NCI-H1694 treated with DMSO at 0.1 percent for 48 hours (cell line): ENCODE data around the gene SPOCK2.

ENCODE experiments used
- DNase-seq: peaks from one replicate; lab custom pipeline; 2025; lab: John Stamatoyannopoulos, UW

The SPOCK2 gene

DNA sequence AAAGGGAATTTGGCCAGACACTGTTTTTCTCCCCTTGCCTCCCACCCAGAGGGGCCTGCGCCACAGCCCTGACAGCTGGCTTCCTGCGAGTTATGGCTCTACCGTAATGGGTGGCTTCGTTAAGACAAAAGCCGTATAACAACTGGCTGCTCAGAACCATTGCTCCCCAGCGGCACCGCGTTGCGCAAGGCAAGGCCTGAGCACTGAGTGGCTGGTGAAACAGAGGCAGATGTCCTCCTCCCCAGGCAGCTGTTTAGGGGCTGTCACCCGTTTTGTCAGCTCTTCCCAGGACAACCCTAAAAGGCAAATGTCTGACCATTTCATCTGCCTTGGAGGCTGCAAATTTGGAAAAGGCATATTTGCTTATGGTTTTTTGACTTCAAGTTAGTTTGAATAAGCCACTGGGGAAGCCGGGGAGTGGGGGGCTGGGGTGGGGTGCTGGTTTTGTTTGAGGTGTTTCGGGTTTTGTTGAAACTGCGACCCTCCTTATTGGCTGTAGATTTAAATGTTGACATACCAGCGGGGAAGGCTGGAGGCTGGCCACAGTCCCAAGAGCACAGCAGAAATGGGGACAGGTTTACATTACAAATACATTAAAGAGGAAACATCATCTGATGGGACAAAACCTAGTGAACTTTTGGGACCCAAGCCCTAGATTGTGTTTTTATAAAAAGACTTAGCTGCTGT is 681 bp upstream of the SPOCK2 start:
- DNase-seq, result peak; percentile 42

DNA sequence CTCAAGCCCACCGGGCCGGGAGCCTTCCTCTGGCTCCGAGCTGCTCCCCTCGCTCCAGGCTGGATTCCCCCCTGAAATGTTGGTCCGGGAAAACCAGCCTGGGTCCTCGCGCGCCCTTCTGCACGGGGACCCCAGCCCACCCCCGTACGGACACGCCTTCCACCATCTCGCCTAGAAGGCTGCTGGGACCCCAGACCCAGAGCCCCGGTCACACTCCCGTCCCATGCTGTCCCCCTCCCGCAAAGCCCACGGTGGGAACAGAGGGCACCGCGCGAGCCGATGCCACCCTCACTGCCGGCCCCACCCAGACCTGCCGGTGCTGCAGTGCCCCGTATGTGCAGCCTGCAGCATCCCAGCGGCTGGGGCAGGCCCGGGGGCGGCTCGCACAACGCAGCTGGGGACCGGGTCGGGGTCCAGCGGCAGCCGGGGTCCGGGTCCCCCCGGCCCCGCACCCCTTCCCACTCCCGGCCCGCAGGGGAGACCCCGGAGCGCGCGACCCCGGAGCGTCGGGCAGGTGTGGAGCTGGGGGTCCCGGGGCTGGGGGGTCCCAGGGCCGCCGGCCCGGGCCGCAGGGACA is 871 bp downstream of the SPOCK2 start:
- DNase-seq, result no peak

DNA sequence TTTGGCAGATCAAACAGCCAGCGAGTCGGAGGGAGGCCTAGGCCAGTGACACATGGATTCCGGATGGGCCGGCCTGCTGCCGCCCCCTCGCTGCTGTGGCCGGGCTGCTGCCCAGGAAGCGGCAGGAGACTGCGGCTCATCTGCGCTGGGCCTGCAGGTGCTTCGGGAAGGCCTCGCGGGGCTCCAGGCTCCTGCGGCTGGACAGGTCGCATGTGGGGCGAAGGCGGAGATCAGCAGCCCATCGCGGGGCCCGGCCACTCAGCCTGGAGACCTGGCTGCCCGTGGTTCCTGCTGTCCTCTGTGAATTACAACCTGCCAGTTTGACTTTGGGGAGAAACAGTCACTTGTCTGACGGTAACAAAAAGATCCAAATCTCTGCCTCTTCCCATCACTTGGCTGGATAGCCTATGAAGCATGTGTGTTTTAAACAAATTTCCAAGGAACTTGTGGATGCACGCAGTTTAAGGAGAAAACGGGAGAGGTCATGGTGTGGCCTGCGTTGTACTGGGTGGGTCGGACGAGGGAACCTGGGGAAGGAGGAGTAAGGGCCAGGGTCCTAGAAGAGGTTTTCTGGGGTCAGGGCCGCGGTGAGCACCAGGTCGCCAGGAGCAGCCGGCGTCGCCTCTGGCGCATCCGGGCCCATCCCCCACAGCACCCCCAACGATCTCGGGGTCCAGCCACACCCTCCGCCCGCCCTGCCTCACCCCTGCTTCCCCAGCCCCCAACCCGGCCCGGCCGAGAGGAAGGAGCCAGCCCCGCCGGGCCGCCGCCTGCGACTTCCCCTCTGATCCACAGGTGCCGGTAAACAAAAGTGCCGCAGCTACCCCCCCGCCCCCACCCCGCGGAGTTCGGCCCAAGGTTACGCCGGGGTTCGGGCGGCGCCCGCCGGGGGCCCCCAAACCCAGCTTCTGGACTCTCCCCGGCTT is 1.6 kb downstream of the SPOCK2 start:
- no peak for DNase-seq

DNA sequence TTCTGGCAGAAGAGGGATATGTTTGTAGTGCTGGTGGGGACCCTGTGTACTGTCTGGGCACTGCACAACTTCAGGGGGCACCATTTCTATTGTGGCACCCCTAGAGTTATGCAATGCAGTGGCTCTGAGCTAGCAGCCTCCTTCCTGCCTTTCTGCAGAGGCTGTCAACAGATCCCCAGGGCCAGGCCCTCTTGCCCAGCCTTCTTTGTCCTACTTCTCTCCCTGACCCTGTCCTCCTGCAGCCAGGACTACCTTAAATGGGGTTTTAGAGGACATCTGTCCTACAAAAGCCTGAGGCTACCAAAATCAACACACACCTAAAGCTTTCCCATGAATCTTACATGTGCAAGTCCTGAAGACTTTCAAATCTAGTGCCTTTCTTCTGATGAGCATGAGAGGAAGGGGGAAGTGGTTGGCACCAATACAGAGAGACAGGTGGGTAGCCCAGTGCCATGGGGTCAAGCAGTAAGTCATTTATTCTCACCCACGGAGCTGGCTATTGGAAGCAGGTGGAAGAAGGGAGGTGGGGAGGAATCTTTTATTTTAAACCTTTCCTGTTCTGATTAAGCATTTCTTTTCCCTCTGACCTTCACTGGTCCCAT is 2.4 kb downstream of the SPOCK2 start:
- DNase-seq, result no peak

DNA sequence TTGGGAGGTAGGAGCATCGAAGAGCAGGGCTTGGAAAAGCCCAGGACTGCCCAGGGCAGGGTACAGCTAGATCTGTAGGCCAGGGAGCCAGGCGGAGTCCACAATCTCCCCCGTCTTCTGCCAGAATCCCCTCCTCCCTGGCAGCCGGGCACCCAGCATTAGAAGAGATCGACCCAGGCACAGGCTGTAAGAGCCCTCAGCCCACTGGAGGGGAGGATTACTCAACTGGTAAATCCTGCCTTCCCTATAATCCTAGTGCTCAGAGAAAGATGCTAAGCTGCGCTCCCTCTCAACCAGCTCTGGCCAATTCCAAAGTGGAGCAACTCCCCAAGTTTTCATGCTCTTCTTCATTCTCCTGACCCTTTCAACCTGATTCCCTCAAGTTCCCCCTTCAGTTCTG is 3.2 kb downstream of the SPOCK2 start:
- DNase-seq, result no peak

DNA sequence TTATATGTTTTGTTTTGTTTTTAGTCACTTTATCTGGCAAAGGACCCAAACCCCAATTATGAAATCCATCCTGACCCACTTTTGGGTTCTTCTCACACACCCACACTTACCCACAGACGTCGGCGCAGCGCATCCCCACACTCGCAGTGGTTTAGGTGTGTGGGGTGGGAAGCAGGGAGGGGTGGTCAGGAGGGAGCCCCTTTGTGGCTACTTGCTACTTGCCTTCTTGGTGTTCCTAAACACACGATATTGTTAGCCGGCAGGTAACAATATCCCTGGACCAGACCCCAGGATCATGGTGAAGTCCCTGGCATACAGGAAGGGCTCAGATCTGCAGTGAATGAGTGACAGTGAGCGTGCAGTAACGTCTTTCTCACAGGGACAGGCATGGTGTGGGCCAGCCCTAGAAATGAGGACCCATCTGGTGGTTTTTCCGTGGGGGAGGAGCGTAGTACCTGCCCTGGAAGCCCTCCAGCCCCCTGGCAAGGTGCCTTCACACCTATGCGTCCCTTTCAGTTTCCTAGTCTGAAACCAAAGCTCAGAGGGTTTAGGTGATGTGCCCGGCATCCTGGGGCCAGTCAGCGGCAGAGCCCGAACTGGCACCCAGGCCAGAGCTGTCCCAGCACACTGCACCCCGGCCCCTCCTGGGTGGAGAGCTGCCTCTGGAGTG is 4.4 kb downstream of the SPOCK2 start:
- no peak for DNase-seq

DNA sequence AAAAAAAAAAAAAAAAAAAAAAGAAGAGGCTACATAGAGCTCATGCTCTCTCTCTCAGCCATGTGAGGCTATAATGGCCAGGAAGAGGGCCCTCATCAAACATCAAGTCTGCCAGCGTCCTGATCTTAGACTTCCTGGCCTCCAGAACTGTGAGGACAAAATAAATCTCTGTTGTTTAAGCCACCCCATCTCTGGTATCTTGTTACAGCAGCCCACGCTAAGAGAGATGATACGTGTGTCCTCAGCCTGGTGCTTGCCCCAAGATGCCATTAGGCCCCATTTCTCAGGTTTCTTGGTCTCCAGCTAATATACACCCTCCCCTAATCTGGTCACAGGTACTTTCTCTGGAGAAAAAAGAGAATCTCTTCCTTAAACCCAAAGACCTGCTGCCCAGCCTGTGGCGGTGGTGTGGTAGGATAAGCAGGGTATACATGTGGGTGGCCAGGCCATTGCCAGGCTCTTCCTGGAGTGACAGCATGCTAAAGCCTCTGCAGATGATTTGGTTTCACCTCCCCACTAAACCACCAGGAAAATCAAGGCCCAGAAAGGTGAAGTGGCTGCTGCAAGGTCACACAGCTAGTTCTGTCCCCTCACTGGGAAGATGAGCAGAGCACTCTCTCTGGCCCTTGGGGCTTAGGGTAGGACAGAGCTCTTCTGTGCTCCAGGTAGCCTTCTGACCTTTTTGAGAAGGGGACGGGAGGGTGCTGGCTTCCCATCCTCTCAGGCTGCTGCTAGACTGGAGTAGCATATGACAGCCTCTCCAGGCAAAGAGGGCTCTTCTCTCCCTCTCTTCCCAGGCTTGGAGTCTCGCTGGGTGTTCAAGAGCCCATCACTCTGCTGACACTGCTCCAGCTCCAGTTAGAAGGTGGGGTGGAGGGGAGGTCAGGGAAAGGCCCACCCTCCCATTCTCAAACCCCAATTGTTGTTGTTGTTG is 5.2 kb downstream of the SPOCK2 start:
- DNase-seq, result no peak

DNA sequence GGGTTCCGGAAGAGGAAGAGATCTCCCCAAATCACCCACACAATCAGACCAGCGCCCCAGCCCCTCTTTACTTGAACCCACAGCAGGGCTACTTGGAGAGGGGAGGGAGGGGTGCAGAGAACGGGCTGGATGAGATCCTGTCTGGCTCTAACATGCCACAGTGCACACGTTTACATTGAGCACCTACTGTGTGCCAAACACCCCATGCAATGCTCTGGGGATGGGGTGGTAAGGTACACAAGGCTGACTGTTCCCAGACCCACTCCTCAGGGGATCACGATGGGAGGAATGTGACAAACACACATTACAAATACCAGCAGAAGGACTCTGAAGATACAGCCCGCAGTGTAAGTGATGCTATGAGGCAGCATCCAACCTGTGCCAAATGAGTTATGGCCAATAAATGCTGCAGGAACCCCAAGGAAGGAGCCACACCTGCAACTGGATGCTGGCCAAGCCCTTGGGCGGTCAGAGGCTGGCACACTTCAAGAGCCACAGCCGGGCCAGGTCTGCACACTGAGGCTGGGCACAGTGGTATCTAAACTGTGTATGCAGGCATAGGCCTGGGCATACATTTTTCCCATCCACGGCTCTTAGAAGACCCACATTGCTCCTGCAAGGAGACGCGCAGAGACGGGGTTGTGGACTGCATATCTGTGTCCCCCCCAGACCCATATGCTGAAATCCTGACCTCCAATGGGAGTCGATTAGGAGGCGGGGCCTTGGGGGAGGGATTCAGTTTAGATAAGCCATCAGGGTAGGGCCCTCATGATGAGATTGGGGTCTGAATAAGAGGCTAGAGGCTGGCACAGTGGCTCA is 6.4 kb downstream of the SPOCK2 start:
- DNase-seq, result no peak

DNA sequence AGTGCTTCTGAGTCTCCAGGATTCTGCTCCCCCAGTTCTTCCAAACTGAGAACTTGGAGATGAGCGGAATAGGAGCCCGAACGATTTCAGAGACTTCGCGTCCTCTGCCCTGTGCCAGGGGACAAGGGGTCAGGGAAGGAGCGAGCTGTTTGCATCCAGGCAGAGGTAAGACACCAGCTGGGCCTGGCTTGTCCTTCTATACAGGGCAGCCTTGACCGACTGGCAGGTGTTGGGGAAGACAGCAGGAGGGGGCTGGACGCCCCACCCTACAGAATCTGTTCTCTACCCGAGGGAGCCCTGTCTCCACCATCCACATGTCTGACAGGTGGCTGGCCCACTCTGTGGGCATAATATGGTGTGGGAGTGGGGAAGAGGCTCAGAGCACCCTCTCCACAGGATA is 7.1 kb downstream of the SPOCK2 start:
- DNase-seq, result no peak

DNA sequence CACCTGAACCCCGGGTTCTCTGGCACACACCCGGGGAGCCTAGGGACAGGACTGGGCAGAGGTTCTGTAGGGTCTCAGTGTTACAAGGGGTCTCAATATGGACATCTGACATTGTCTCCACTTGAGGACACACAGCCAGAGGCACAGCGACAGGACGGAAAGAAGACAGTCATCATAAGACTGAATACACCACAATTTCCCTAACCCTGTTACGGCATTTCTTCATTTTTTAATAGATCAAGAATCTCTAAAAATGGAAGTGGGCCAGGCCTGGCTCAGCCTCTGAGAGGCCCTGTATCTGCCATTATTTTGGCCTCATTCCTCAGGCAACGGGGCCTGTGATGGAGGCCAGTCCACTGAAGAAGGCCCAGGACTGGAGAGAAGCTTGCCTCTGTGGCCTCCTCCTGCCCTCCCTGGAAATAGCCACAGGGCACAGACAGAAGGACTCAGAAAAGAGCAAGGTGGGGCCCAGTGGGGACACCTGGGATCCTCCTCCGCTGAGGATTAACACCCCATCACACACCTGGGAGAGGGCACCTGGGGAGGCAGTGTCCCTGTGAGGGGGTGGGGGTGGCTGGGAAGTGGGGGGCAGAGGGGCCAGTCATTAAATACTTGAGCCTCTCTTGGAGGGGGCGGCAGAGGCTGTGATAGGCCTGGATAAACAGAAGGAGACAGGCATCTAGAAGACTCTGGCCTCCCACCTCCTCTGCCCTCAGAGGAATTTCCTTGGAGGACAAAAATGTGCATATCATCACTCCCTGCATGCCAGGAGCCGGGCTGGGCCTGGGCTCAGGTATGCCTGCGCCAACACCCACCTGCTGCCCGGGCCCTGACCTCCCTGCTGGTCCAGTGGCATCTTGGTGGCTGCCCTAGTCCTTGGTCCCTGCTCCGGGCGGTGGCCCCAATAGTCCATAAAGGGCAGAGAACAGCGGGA is 8.0 kb downstream of the SPOCK2 start:
- no peak for DNase-seq

DNA sequence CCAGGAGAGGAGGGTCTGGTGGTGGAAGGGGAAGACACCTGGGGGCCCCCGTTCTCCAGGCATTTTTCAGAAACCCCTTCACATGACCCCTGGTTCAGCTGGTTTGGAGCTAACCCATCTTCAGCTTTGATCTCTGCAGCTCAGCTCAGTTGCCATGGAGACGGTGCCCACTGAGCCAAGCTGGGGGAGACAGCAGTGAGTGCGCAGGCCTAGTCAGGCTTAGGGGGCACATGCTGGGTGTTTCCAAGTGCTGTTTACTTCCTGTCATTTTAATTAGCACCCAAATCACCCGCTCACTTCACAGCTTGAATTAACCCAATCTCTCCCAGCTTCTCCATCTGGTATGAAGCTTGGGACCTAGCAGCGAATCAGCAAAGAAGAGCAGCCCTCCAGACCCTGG is 9.0 kb downstream of the SPOCK2 start:
- peak; percentile 80 for DNase-seq

DNA sequence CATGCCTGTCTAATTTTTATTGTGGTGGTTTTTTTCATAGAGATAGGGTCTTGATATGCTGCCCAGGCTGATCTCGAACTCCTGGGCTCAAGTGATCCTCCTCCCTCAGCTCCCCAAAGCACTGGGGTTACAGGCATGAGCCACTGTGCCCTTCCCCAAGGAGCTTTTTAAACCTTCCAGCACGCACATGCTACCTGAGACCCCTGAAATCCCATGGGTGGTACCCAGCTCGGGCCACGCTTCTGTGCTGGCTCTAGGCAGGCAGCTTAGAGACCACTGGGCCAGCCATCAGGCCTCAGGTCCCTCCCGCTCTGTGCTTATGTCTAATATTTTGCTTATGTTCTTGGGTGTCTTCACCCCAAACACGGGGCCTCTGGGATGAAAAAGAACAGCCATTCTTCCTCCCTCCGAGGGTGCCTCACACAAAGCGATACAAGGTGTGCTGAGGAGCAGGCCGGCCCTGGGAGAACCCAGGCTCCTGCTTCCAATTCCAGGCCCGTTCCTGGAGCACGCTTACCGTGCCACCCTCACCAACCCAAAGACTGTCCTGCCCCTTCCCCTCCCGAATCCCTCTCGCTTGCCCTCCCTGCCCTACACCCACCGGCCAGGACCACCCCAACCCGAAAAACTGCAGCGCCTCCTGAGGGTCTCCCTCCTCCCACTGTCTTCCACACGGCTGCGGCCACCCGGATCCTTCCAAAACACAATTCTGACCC is 10.9 kb downstream of the SPOCK2 start:
- DNase-seq, result no peak

DNA sequence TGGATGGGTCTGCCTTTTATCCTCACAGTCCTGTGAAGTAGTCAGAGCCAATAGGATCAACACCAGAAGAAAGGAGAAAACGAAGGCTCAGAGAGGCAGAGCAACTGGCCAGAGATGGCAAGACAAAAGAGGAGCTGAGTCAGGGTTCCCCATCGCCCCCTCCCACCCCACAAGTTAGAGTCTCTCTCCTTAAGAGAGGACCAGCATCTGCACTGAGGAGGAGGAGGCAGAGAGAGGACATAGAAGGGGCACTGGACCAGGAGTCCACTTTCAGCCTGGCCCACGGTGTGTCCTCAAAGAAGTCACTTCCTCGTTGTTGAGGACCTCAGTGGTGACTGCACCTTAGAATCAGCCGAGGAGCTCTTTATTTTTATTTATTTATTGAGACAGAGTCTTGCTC is 11.6 kb downstream of the SPOCK2 start:
- DNase-seq, result no peak

DNA sequence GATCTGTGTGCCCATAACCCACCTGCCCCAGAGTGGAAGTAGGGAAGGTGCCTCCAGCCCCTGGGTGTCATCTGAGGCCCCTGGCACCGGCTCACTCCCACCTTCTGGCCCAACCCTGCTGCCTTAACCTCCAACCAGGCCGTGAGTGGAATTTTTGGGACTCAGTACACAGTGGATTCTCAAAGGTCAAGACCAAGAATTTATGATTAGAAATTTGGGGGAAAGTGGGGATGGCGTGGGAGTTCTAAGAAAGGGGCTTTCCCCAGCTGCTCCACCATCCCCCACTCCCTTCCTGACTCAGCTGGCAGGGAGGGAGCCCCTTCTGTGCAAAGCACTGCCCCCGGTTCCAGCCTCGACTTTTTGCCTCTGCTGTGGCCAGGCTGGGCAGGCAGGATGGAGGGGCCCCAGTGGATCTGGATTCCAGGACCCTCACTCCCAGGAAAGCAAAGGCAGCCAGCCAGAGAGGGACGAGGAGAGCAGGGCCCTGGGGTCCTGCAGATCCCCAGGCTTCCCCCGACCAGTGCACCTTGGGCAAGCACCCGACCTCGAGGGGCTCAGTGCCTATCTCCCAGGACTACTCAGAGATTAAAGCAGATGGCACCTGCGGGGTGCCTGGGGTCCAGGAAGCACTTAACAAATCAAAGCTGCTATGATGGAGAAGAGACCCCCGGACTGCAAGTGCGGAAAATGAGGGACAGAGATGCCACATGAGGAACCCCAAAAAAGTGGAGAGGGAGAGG is 12.8 kb downstream of the SPOCK2 start:
- no peak for DNase-seq

DNA sequence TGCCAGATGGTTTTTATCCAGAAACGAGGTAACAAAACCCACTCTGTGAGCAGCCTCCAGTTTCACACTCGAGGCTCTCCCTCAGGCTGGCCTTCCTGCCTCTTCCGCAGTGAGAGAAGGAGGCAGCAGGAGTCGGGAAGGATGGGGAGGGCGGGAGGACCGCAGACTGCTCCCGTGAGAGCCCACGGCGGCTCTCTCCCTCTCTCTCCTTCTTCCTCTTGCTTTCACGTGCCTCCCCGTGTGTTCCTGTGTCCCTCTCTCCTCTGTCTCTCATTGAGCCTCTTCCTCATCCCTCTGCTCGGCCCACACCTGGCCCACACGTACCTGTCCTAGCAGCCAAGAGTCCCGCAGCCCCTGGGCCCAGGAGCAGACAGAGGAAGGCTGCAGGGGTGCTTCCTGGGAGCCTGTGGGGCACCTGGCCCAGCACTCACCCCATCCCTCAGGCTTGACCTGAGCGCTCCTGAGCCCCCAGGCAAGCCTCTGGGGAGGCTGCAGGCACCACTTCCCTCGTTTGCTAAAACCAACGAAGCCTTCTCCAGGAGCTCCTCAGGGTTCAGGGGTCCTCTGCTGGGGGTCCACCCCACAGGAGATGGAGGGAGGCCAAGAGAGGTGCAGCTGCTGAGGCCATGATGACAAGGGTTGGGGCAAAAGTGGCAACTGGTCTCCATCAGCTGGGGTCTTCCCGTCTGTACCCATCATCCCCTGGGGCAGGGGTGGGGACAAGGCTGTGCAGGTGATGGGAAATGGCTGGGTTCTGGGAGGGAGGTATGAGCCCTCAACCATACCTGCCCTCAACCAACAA is 13.6 kb downstream of the SPOCK2 start:
- peak; percentile 33 for DNase-seq

DNA sequence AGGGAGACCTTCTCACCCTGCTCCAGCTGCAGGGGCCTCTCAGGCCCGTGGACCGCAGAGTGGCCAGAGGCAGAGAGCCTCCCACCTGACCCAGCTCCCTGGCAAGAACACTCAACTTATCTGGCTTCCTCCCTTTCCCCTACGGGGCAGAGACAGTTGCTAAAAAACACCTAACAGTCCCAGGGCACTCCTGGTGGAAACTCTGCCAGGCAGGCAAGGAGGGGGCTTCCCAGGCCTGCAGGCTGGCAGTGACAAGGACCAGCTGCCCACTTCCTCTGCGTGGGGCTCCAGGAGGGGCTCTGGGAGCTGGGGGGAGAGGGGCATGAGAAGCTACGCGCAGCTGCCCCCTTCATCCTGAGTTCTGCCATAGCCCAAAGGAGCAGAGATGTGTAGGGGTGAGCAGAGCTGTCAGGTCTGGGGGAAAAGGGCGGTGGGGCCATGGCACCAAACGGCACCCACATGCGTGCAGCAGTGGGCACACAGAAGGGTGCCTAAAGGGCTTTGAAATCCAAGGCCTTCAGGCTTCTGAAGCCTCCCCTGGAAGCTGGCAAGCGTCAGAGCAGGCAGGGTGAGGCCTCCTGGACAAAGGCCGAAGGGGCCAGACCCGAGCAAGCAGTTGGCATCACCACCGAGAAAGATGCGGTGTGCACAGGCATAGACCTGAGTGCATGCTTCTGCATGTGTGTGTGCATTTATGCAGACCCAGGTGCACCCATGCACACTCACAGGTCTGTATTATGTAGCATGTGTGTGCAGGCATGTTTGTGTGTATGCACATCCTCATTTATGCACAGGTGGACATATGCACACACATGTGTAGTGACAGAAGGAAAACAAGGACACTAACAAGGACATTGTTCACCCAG is 14.4 kb downstream of the SPOCK2 start:
- peak; percentile 33 for DNase-seq
